CD4-positive, alpha-beta memory T cell (primary cell): Measurements from ENCODE around the gene FAM149A. TPM values are rescaled to one million over a fixed set of nuclear protein-coding genes. Genes with fewer than 3 reads are reported as not detected.

ENCODE experiments used
- CTCF ChIA-PET: fragments of 350-600 bp; sonication (Branson Sonifier 250); formaldehyde crosslinking; loops from one replicate; lab custom pipeline; 2021; ENCODE audit warnings: inconsistent platforms; ENCODE audit not compliant: partially characterized antibody; lab: Charles Lee
- POLR2A ChIA-PET: fragments of 350-600 bp; sonication (Branson Sonifier 250); formaldehyde crosslinking; loops from one replicate; lab custom pipeline; 2021; ENCODE audit not compliant: partially characterized antibody; lab: Charles Lee
- DNase-seq, 5 donors: peaks; one replicate each; pipeline versions ENCODE4 v3.0.0 to v3.0.0-alpha.2; 2020 to 2022; ENCODE audit warnings: mixed read lengths in 1 of 5
- H3K27ac ChIP-seq: one replicate; pipeline ENCODE4 v1.7.0; 2013; ENCODE audit warnings: low read depth, low read length
- H3K27me3 ChIP-seq: 2 replicates; pipeline ENCODE4 v1.7.0; 2013; ENCODE audit warnings: mild to moderate bottlenecking, low read length, moderate library complexity; ENCODE audit not compliant: insufficient read depth
- H3K36me3 ChIP-seq: 2 replicates; pipeline ENCODE4 v1.7.0; 2013; ENCODE audit warnings: mild to moderate bottlenecking, low read length, moderate library complexity; ENCODE audit not compliant: insufficient read depth
- H3K4me1 ChIP-seq: 2 replicates; pipeline ENCODE4 v1.7.0; 2013; ENCODE audit warnings: mild to moderate bottlenecking, low read length, moderate library complexity; ENCODE audit not compliant: insufficient read depth
- H3K4me3 ChIP-seq, 2 donors: one replicate each; pipeline ENCODE4 v1.7.0; 2013; ENCODE audit warnings: low read length in 2 of 2, mild to moderate bottlenecking in 1 of 2
- H3K9me3 ChIP-seq, 2 donors: one replicate each; pipeline ENCODE4 v1.7.0; 2013; ENCODE audit warnings: low read length in 2 of 2, control low read depth in 1 of 2; ENCODE audit not compliant: control insufficient read depth in 1 of 2
- H3K27ac Mint-ChIP-seq, 7 donors: one replicate each; pipeline ENCODE4 v1.8.0; 2020 to 2021; ENCODE audit warnings: mixed read lengths in 7 of 7, mild to moderate bottlenecking in 6 of 7, inconsistent platforms in 3 of 7, moderate library complexity in 3 of 7
- H3K27me3 Mint-ChIP-seq, 2 donors: one replicate each; pipeline ENCODE4 v1.8.0; 2020 to 2021; ENCODE audit warnings: mixed read lengths in 2 of 2
- H3K36me3 Mint-ChIP-seq, 2 donors: one replicate each; pipeline ENCODE4 v1.8.0; 2020 to 2021; ENCODE audit warnings: mixed read lengths in 2 of 2, inconsistent platforms in 1 of 2, mild to moderate bottlenecking in 1 of 2
- H3K4me1 Mint-ChIP-seq, 4 donors: one replicate each; pipeline ENCODE4 v1.8.0; 2020 to 2021; ENCODE audit warnings: mixed read lengths in 4 of 4, mild to moderate bottlenecking in 1 of 4
- H3K4me3 Mint-ChIP-seq, 8 donors: one replicate each; pipeline ENCODE4 v1.8.0; 2020 to 2021; ENCODE audit warnings: mixed read lengths in 8 of 8, mild to moderate bottlenecking in 7 of 8, moderate library complexity in 6 of 8, inconsistent platforms in 3 of 8
- H3K9me3 Mint-ChIP-seq, 8 donors: one replicate each; pipeline ENCODE4 v1.8.0; 2020 to 2021; ENCODE audit warnings: mixed read lengths in 8 of 8, mild to moderate bottlenecking in 5 of 8, inconsistent platforms in 3 of 8, moderate library complexity in 1 of 8
- intact Hi-C: fragments of 100-400 bp; cut with micrococcal nuclease; formaldehyde crosslinking; loops from one replicate; pipeline ENCODE4 v1.15.1; 2023
- polyA plus RNA-seq, 2 donors: library from polyadenylated mRNA; unstranded; fragments of 300-500 nt; fragmentation: Illumina TruSeq; gene quantifications; one replicate each; pipeline ENCODE4 v1.2.3, GENCODE V29; 2021
- total RNA-seq, 2 experiments: library from RNA; stranded (reverse); gene quantifications; one replicate each; pipeline ENCODE4 v1.2.3, GENCODE V29; 2021

The FAM149A gene
- total RNA-seq (under 1 TPM; 0.58 to 0.76 TPM), polyA plus RNA-seq (not detected)

- Mint-ChIP-seq H3K4me1 (peaks cover 4 to 10% (median 7%) of the 10 kb centered on the region in 4 donors), H3K4me3 (peak within 1 kb of the TSS; percentile 72 to 93 (median 85)), H3K27ac (peak within 1 kb of the TSS in 3 of 7 donors; percentile 8 to 65 (median 14)), H3K9me3 (no peaks in the 10 kb centered on the region), H3K36me3 (no peaks in the 10 kb centered on the region), H3K27me3 (peaks cover 37 to 48% of the 10 kb centered on the region in 2 donors)
- peak; percentile 25 to 48 (median 43) for DNase-seq
- no peak within 1 kb of the TSS for H3K27ac ChIP-seq
- intact Hi-C loops = no loop called here
- H3K4me1 ChIP-seq = peaks cover 5% of the 10 kb centered on the region
- H3K36me3 ChIP-seq = no peaks in the 10 kb centered on the region
- H3K9me3 ChIP-seq = no peaks in the 10 kb centered on the region
- CTCF ChIA-PET = no interaction called here
- H3K27me3 ChIP-seq = peaks cover 7% of the 10 kb centered on the region
- H3K4me3 ChIP-seq = peak within 1 kb of the TSS in 1 of 2 donors; percentile 38
- POLR2A ChIA-PET = interaction anchor here (1.0 to 2.0 kb wide), 2 partner anchors 36 to 86 kb away, joined by 5 to 6 read pairs; partner anchors contain the start of genes CYP4V2 and TLR3
These were observed at the start of gene FAM149A for GRCh38 chr4:186104114-186104889. FAM149A (plus strand) TSS chr4:186104704.

- intact Hi-C loops = no loop called here
- peak overlapping the region in 1 of 7 donors; percentile 8 for H3K27ac Mint-ChIP-seq
- POLR2A ChIA-PET = no interaction called here
- H3K27me3 ChIP-seq = no peaks in the 10 kb centered on the region
- H3K4me3 ChIP-seq = no peak overlapping the region
- no peaks in the 10 kb centered on the region for H3K36me3 Mint-ChIP-seq
- no peaks in the 10 kb centered on the region for H3K9me3 ChIP-seq
- H3K27ac ChIP-seq = no peak overlapping the region
- peaks cover 4 to 8% of the 10 kb centered on the region in 2 donors for H3K27me3 Mint-ChIP-seq
- H3K9me3 Mint-ChIP-seq = peaks cover 0 to 5% (median under 1%) of the 10 kb centered on the region in 8 donors
- no peaks in the 10 kb centered on the region for H3K36me3 ChIP-seq
- H3K4me1 Mint-ChIP-seq = peaks cover 4 to 18% (median 6%) of the 10 kb centered on the region in 4 donors
- H3K4me3 Mint-ChIP-seq = no peak overlapping the region
- CTCF ChIA-PET = no interaction called here
- DNase-seq = no peak
- H3K4me1 ChIP-seq = no peaks in the 10 kb centered on the region
These were observed 46.1 kb upstream of the FAM149A start for GRCh38 chr4:186058253-186058979.

- no peaks in the 10 kb centered on the region for H3K36me3 ChIP-seq
- POLR2A ChIA-PET = no interaction called here
- H3K4me3 ChIP-seq = no peak overlapping the region
- H3K27ac ChIP-seq = no peak overlapping the region
- CTCF ChIA-PET = no interaction called here
- H3K36me3 Mint-ChIP-seq = no peaks in the 10 kb centered on the region
- peaks cover 7 to 11% of the 10 kb centered on the region in 2 donors for H3K27me3 Mint-ChIP-seq
- H3K27me3 ChIP-seq = no peaks in the 10 kb centered on the region
- no peaks in the 10 kb centered on the region for H3K4me1 ChIP-seq
- no peaks in the 10 kb centered on the region for H3K9me3 ChIP-seq
- peaks cover 0 to 5% (median under 1%) of the 10 kb centered on the region in 8 donors for H3K9me3 Mint-ChIP-seq
- no peak for DNase-seq
- intact Hi-C loops = no loop called here
- H3K27ac Mint-ChIP-seq = peak overlapping the region in 1 of 7 donors; percentile 8
- H3K4me3 Mint-ChIP-seq = no peak overlapping the region
- H3K4me1 Mint-ChIP-seq = peaks cover 4 to 18% (median 6%) of the 10 kb centered on the region in 4 donors
These were observed 45.6 kb upstream of the FAM149A start for GRCh38 chr4:186058980-186059316.

- Histone ChIP-seq H3K9me3 (no peaks in the 10 kb centered on the region), H3K4me3 (no peak overlapping the region), H3K27me3 (no peaks in the 10 kb centered on the region), H3K4me1 (no peaks in the 10 kb centered on the region), H3K36me3 (no peaks in the 10 kb centered on the region), H3K27ac (no peak overlapping the region)
- peaks cover 4 to 18% (median 6%) of the 10 kb centered on the region in 4 donors for H3K4me1 Mint-ChIP-seq
- no peak overlapping the region for H3K4me3 Mint-ChIP-seq
- H3K36me3 Mint-ChIP-seq = no peaks in the 10 kb centered on the region
- POLR2A ChIA-PET = no interaction called here
- CTCF ChIA-PET = interaction anchor here (0.8 kb wide), 1 partner anchor 24 kb away, joined by 3 read pairs; no protein-coding TSS in a partner anchor
- intact Hi-C loops = no loop called here
- DNase-seq = no peak
- no peak overlapping the region for H3K27ac Mint-ChIP-seq
- H3K27me3 Mint-ChIP-seq = peaks cover 7 to 18% of the 10 kb centered on the region in 2 donors
- peaks cover 0 to 5% (median under 1%) of the 10 kb centered on the region in 8 donors for H3K9me3 Mint-ChIP-seq
These were observed 42.6 kb upstream of the FAM149A start for GRCh38 chr4:186061921-186062320.

DNA sequence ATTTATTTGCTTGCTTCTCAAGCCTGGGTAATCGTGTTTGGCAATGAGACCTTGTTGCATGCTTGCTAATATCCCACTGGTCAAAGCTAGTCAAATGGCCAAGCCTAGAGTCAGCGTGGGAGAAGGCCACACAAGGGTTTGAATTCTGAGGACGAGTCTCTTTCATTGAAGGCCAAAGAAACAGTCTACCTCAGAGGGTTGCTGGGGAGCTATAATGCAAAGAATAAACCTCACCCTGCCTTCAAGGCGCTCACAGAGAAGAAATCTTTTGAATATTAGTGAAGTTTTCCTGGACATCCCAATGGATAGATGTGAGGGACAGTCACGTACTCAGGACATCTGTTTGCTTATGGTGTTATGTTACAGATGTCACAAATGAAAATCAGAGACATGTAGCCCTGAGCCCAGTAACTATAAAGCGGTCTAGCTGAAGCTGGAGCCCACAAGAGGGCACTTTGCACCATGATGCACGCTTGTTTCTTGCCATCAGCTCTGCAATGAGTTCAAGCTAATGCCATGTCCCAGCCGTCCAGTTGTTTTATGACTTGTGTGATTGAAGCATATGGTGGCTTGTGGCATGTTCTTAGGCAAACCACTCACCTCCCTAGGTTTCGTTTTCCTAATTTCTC, 36.6 kb upstream of the FAM149A start:
- Mint-ChIP-seq H3K4me1 (peaks cover 17 to 33% (median 21%) of the 10 kb centered on the region in 4 donors), H3K27me3 (peaks cover 3 to 10% of the 10 kb centered on the region in 2 donors), H3K27ac (peak overlapping the region in 4 of 7 donors; percentile 8 to 67 (median 22)), H3K4me3 (peak overlapping the region; percentile 15 to 88 (median 86)), H3K36me3 (no peaks in the 10 kb centered on the region), H3K9me3 (no peaks in the 10 kb centered on the region)
- POLR2A ChIA-PET = interaction anchor here (1.6 to 2.7 kb wide), 3 partner anchors 37 to 134 kb away, joined by 5 to 20 read pairs (median 11); partner anchors contain the start of genes CYP4V2 and FAM149A
- Histone ChIP-seq H3K9me3 (no peaks in the 10 kb centered on the region), H3K27ac (no peak overlapping the region), H3K27me3 (no peaks in the 10 kb centered on the region), H3K4me3 (peak overlapping the region in 1 of 2 donors; percentile 41), H3K4me1 (peaks cover 21% of the 10 kb centered on the region), H3K36me3 (no peaks in the 10 kb centered on the region)
- CTCF ChIA-PET = interaction anchor here (1.0 to 4.6 kb wide), 13 partner anchors 12 to 525 kb away, joined by 3 to 52 read pairs (median 6); no protein-coding TSS in a partner anchor
- peak; percentile 14 to 41 (median 33) for DNase-seq
- intact Hi-C loops = loop anchor here (1.0 kb wide), 2 partner anchors 71 to 133 kb away; no protein-coding TSS in a partner anchor

DNA sequence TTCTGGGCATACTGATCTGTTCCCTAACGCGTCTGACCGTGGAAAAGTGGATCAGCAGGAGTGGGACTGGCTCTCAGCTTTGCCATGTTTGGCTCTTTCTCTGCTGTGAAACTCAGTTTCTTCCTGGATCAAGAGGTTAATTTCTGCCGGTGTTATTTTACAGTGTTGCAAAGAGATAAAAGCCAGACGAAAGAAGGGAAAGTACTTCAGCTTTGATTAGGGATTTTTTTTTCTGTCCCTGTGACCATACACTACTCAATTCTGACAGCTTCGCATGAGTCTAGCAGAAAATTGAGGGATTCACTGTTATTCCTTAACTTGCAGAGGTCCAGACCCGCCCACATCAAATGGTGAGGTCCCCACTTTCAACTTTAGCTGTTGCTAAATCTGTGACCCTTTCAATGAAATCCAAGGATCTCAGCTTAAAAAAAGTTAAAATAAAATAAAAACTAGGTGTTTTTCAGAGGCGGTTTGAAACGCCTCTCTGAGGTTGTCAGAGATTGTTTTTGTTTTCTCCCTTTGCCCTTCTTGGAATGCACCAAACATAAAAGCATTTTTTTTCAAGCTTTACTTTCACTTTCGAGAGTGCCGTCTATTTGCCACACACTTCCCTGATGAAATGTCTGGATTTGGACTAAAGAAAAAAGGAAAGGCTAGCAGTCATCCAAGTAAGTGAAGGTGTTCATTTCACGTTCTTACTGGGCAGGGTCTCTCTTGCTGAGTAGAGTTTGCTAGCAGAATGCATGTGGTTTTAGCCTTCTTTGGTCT, 35.7 kb upstream of the FAM149A start, which contains the start of gene TLR3:
TSS of gene TLR3 (plus strand) at position 576 of the 768 bp plus-strand sequence. CDS start 7,464 bp downstream, outside the sequence.
- peaks cover 21% of the 10 kb centered on the region for H3K4me1 ChIP-seq
- Mint-ChIP-seq H3K36me3 (no peaks in the 10 kb centered on the region), H3K27ac (peak within 1 kb of the TSS; percentile 57 to 88 (median 67)), H3K27me3 (peaks cover 2 to 9% of the 10 kb centered on the region in 2 donors), H3K9me3 (no peaks in the 10 kb centered on the region), H3K4me3 (peak within 1 kb of the TSS; percentile 78 to 88 (median 86)), H3K4me1 (peaks cover 17 to 33% (median 21%) of the 10 kb centered on the region in 4 donors)
- ChIA-PET CTCF (interaction anchor here (0.7 to 4.6 kb wide), 13 partner anchors 12 to 524 kb away, joined by 3 to 52 read pairs (median 6); no protein-coding TSS in a partner anchor), POLR2A (interaction anchor here (1.6 to 2.7 kb wide), 3 partner anchors 36 to 133 kb away, joined by 5 to 20 read pairs (median 11); partner anchors contain the start of genes CYP4V2 and FAM149A)
- intact Hi-C loops = loop anchor here (1.0 kb wide), 2 partner anchors 71 to 133 kb away; no protein-coding TSS in a partner anchor
- H3K36me3 ChIP-seq = no peaks in the 10 kb centered on the region
- peak within 1 kb of the TSS; percentile 41 to 44 for H3K4me3 ChIP-seq
- H3K27me3 ChIP-seq = no peaks in the 10 kb centered on the region
- no peaks in the 10 kb centered on the region for H3K9me3 ChIP-seq
- peak within 1 kb of the TSS; percentile 32 for H3K27ac ChIP-seq
- DNase-seq = peak in 4 of 5 donors; percentile 10 to 32 (median 23)
